CD4-positive, alpha-beta T cell treated with Interleukin-4 for 1 hour (primary cell): ENCODE data around the gene PPP1R14B.

ENCODE experiments used
- DNase-seq, 2 donors: peaks; one replicate each; pipeline ENCODE4 v3.0.0-alpha.2; 2020 to 2022

The PPP1R14B gene

DNA sequence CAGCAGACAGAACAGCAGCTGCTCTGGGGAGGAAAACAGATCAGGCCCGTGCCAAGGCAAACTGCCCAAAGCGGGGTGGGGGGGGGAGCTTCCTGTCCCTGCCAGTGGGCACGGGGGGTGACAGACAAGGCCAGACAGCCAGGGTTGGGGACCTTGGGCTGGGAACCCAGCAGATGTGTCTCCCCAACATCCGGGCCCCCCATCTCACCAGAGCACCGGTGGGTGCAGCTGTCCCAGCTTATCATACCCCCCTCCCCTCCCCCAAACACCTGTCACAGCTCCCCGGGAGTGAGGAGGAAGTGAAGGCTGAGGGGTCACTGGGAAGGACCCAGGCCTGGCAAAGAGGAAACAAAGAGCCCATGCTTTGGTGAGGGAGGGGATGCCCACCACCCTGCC is 1.3 kb downstream of the PPP1R14B start:
- DNase-seq, result peak; percentile 55

DNA sequence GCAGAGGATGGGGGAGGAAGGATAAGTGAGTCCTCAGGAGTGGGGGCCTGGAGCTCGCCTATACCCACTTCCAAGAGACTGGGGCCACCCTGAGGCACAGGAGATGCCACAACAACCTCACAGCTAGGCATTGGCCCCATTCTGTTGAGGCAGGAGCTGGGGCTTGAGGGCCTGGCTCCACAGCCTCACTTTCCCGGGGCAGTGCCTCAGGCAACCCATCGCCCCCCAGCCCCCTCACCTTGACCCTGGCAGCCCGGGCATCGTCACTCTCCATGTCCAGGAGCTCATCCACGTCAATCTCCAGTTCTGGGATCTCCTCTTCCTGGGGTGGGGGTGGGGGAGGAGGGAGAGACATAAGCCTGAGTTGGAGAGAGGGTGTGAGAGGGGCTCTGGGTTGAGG is 1.8 kb downstream of the PPP1R14B start:
- no peak for DNase-seq

DNA sequence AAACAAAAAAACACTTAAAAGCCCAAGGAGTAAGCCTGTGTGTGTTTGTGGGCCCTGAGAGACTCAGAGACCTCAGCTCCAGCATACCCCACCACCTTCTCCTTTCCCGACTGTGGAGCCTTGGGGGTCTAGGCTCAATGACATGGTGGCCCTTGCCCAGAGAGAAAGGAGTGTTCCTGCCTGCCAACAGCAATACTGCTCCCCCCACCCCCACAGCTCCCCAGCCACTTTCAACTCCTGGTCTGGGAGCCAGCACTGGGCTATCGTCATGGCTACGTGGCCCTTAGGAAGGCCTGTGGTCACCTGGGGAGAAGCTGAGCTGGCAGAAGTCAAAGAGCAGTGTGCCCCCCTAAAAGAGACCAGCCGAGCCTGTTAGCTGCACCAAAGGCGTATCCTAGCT is 2.6 kb downstream of the PPP1R14B start:
- no peak for DNase-seq

DNA sequence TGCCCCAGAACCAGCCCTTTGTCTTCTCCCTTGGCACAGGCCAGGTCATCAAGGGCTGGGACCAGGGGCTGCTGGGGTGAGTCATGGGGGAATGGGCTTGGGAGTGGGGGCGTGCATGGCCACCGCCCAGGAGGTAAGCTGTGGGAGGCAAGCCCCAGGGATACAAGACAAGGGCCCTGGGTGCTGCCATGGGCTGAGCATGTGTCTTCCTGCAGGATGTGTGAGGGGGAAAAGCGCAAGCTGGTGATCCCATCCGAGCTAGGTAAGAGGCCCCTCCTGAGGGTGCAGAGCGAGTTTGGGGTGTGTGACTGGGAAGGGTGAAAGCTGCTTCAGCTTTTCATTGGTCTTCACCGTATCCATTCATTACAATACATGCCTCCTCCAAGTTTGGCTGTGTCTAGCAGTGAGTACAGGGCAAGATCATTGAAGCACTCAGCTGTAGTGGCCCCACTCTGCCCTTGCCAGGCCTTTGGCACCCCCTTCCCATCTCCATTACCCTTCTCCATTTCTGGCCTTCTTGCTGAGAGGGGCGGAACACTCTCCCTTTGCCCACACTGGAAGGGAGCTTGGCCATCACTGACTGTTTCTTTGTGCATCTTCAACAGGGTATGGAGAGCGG is 3.4 kb downstream of the PPP1R14B start:
- no peak for DNase-seq

DNA sequence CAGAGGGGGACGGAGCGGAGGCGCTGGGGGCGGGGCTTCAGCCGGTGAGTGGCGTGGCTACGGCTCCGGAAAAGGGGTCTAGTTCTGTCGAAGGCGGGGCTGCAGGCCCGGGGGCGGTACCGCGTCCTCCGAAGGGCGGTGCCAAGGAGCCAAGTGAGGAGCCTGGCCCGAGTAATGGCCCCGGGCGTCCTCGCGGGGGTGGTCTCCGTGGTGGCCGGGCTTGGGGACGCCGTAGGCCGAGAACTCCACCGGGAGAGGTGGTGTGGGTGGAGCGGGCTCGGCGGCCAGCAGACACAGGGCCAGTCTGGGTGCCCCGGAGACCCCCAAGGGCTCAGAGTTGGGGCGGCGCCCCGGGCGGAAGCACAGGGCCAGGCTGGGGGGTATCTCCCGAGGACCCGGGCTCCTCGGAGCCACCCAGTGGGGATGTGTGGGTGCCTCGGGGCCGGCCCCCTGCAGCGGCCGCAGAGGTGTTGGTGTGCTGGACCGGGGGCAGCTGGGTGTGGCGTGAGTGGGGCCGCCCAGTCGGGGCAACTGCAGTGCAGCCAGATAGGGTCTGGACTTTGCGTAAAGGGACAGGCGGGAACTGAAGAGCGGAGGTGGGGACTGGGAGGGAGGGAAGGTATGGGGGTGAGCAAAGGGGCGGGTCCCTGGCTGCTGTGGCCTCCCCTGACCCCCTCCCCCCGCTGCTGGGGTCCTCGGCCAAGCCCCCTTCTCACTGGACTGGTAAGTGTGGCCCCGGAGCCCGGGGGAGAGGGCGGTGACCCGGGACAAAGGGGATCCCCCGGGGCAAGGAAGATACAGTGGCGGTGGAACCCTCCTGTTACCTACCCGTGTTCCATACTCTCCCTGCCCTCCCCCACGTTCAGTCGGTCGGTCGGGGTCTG is 5.0 kb downstream of the PPP1R14B start:
- DNase-seq, result peak; percentile 19 to 100

DNA sequence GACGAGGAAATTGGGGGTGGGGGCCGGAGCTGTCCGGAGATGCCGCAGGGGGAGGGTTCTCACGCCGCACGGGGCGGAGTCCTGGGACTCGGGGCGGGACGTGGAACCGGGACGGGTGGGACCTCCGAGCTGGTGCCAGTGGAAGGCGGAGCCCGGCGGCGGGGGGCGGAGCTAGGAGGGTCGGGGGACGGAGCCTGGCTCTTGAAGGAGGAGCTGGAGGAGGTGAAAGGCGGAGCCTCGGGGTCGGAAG is 5.6 kb downstream of the PPP1R14B start:
- DNase-seq, result peak in 1 of 2 donors; percentile 100

DNA sequence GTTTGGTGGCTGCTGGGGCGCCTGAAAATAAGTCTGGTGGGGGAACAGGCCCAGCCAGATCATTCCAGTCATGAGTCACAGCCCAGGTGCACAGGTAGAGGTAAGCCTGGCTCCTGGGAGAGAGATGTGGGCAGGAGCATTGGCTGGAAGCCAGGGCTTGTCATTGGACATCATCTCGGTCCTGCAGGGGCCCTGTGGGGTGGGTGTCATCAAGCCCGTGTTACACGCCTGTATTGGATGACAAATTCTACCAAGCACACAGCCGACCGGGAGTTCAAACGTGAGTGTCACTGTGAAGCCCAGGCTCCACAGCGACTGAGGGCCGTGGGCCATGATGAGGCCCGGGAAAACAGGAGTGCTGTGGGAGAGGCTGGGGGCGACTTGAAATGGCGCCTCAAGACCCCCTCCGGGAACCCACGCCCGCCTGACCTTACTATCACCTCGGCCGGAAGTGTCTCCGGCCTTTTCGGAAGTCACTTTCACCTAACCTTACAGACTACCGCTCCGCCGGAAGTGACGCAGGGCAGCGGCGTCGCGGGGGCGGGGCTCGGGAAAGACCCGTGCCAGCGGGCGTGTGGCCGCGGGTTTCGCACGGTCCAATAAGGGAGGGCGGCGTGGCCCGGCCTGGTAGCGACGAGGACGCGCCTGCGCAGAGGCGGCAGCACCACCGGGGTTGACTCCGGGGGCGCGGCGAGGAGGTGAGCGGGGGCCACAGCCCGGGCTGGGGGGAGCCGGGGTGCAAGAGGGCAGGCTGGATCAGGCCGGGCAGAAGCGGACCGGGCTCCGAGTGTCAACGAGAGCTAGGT is 6.1 kb downstream of the PPP1R14B start, which contains the start of gene FKBP2:
Gene FKBP2, plus strand, starts transcription at position 661 of the 806 bp plus-strand sequence. CDS start 1,293 bp downstream, outside the sequence.
- peak; percentile 98 to 99 for DNase-seq

DNA sequence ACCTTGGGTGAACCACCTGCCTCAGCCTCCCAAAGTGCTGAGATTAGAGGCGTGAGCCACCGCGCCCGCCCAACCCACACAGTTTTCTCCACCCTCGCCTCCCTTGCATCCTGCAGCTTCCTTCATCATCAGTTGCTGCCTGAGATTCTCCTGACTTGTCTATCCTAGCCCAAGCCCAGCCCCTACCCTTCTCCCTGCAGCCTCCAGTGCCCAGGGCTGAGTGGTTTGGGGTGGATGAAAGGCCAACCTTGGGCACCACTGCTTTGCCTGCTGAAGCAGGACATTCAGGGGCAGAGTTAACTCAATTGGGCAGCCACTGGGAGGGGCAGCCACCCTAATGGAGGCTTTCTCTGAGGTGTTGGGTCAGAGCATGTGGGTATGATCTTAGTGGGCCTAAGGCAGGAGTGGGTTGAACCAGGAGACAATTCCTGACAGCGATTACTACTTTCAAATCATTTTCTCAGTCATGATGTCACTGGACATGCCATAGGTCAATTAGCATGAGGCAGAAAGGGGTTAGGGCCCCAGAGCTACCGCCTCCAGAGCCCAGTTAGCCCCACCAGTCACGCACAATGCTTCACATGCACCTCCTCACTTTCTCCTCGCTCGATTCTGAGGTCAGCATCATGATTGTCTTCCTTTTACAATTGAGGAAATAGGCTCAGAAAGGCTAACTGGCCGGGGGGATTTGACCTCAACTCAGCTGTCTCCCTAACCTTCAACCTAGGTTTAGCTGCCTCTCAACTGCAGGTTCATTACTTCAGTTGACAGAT is 6.9 kb downstream of the PPP1R14B start:
- DNase-seq, result peak in 1 of 2 donors; percentile 82

DNA sequence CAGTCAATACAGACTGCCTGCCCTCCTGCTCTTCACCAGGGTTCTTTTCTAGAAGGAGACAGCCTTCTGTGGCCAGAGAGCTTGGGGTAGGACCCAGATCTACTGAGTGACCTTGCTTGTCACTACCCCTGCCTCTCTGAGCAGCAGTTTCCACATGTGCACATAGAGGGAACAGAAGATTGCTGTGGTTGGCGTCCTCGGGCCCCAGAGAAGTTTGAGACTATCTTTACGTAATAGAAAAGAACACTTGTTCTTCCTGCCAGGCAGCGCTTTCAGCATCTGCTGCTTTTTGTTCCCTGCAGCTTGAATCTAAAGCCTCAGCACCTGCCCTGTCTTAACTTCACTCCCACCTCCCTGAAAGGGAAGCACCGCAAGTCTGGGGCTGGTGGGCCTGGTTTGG is 7.7 kb downstream of the PPP1R14B start:
- DNase-seq, result no peak

DNA sequence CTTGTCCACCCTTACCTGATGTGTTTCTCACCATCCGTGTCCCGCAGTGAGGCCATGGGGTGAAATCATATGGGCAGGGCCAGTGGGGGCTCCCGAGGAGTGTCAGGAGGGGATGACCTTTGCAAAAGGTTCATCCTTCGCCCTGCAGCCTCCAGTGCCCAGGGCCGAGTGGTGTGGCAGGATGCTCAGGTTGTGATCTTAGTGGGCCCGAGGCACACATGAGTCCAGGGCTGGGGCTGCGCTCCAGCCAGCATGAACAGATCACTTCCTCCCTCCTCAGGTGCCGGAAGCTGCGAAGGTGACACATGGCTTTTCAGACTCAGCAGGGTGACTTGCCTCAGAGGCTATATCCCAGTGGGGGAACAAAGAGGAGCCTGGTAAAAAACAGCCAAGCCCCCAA is 8.7 kb downstream of the PPP1R14B start:
- DNase-seq, result no peak

DNA sequence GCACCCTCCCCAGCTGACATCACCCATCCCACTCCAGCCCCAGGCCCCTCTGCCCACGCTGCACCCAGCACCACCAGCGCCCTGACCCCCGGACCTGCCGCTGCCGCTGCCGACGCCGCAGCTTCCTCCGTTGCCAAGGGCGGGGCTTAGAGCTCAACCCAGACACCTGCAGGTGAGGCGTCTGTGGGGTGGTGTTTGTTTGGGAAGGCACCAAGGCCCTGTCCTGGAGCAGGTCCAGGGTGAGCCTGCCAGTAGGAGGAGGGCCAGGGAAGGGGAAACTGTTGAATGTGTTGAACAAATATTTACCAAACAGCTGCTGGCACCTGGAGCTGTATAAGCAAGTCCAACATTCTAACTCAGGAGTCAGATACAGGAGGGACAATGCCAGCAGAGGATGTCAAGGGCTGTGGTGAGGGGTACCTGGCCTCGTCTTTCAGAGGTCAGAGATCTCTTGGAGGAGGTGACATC is 9.2 kb downstream of the PPP1R14B start:
- DNase-seq, result no peak

DNA sequence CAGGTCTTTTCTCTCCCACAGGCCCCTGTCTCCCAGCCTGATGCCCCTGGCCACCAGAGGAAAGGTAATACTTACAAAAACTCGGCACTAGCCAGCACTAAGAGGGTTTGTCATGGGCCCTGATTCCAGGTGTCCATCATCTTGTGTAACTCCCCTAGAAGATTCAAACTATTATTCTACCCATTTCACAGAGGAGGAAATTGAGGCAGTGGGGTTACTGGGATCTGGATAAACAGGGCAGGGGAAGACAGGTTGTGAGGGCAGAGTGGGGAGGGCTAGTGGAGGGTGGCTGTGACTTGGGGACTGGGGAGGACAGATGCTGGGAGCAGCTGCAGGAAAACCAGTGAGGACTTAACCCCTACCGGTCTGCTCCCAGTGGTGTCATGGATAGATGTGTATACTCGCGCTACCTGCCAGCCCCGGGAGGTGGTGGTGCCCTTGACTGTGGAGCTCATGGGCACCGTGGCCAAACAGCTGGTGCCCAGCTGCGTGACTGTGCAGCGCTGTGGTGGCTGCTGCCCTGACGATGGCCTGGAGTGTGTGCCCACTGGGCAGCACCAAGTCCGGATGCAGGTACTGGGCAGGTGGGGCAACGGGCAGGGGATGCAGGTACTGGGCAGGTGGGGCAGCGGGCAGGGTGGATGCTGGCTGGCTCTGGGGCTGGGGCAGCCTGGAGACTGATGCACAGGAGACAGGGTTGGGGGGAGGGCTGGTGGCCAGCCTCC is 11.1 kb downstream of the PPP1R14B start:
- DNase-seq, result no peak

DNA sequence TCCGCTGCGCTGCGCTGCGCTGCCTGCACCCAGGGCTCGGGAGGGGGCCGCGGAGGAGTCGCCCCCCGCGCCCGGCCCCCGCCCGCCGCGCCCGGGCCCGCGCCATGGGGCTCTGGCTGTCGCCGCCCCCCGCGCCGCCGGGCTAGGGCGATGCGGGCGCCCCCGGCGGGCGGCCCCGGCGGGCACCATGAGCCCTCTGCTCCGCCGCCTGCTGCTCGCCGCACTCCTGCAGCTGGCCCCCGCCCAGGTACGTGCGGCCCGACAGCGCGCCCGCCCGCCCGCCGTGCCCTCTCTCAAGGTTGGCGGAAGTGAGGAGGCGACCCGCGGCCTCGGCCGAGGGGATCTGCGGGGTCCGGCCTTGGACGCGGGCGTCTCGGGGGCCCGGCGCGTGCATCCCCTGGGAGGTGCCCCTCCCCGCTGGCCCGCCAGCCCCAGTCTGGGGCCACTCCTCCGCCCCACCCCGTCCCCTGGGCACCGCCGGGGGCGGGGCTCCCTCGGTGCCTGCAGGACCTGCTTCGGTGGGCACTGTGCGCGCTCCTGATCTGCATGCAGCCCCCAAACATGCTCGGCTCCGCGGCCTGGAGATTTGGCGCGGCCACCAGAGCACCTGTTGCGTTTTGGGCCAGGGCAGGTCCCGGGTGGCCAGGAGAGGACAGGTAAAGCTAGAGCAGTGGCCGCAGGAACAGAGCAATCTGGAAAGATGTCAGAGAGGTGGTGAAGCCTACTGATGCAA is 11.9 kb downstream of the PPP1R14B start:
- DNase-seq, result peak; percentile 37 to 51

DNA sequence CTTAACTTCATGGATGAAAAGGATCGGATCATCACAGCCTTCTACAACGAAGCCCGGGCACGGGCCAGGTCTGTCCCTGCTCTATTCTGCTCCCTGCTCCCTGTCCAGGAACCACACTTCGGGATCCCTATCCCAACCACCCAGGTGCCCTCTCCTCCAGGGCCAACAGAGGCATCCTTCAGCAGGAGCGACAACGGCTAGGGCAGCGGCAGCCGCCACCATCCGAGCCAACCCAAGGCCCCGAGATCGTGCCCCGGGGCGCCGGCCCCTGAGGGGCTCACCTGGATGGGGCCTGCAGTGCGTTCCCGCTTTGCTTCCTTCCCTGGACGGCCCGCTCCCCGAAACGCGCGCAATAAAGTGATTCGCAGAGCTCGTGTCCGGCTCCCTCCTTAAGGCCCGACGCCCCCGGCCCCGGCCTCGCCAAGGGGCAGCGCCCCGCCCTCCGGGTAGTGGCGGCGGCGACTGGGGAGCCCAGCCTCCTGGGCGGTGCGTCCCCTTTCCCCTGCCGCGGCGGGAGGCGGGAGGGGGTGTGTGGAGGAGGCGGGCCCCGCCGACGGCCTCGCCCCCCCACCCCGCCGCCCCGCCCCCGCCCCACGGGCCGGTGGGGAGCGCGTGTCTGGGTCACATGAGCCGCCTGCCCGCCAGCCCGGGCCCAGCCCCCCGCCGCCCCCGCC is 12.7 kb downstream of the PPP1R14B start, which contains the start of gene VEGFB:
Gene VEGFB, plus strand, starts transcription at position 672 of the 674 bp plus-strand sequence. CDS start 250 bp downstream, outside the sequence.
- peak; percentile 71 to 82 for DNase-seq

DNA sequence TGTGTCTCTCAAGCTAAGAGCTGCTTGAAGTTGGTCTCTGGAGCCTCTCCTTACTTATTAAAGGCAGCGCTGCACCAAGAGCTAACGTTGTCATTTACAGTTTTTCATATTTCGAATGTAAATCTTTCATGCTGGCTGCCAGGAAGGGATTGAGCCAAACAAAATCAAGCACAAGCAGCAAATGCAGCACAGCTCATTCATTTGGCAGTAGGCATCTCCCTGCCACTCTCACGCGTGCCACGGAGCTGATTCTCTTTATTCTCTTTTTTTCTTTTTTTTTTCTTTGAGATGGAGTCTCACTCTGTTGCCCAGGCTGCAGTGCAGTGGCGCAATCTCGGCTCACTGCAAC is 13.8 kb downstream of the PPP1R14B start:
- DNase-seq, result no peak

DNA sequence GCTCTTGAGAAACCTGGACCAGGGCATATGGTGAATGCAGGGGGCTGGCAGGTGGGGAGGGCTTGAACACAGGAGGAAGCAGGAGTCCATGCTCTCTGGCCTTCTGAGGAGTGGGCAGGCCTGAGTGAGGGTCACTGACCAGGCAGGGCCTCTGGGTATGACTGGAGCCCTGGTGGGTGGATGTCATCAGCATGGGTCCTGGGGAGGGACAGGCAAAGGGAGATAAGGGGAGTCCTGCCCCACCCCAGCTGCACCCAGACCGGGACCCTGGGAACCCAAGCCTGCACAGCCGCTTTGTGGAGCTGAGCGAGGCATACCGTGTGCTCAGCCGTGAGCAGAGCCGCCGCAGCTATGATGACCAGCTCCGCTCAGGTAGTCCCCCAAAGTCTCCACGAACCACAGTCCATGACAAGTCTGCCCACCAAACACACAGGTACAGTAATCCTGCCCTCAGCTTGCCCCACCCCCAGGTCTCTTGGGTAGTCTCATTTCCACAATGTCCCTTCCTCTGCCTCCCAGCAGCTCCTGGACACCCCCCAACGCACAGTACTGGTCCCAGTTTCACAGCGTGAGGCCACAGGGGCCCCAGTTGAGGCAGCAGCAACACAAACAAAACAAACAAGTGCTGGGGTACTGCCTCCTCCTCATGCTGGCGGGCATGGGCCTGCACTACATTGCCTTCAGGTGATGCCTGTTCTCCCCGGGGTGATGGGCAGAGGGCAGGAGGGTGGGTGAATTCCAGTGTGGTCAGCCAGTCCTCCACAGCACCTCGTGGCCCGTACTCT is 14.4 kb downstream of the PPP1R14B start:
- no peak for DNase-seq

DNA sequence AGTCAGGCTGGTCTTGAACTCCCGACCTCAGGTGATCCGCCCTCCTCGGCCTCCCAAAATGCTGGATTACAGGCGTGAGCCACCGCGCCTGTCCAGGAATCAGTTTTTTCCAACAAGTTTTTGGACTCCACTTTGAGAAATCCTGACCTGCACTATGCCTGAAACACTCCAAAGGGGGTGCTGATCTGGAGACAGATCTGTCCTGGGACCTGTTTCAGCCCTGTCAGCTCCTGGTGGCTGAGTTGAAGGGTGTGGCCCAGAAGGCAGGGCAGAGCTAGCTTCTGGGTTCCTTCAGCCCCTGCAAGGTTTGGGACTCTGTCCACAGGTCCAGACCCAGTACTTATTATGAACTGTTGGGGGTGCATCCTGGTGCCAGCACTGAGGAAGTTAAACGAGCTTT is 15.2 kb downstream of the PPP1R14B start:
- no peak for DNase-seq

DNA sequence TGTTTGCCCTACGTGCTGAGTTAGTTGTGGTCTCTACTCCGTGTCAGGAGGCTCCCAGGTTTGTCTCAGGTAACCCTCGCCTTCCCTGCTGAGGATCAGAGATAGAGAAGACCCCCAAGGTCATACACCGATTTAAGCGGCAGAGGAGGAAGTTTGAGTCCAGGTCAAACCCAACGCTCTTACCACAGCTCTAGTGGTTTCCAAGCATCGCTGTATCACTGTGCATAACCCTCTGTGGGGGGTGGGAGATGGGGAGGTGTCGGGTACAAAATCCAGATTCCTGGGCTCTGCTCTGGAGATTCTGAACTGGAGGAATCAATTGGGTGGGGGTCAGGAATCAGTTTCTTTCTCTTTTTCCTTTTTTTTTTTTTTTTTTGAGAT is 15.8 kb downstream of the PPP1R14B start:
- DNase-seq, result no peak

DNA sequence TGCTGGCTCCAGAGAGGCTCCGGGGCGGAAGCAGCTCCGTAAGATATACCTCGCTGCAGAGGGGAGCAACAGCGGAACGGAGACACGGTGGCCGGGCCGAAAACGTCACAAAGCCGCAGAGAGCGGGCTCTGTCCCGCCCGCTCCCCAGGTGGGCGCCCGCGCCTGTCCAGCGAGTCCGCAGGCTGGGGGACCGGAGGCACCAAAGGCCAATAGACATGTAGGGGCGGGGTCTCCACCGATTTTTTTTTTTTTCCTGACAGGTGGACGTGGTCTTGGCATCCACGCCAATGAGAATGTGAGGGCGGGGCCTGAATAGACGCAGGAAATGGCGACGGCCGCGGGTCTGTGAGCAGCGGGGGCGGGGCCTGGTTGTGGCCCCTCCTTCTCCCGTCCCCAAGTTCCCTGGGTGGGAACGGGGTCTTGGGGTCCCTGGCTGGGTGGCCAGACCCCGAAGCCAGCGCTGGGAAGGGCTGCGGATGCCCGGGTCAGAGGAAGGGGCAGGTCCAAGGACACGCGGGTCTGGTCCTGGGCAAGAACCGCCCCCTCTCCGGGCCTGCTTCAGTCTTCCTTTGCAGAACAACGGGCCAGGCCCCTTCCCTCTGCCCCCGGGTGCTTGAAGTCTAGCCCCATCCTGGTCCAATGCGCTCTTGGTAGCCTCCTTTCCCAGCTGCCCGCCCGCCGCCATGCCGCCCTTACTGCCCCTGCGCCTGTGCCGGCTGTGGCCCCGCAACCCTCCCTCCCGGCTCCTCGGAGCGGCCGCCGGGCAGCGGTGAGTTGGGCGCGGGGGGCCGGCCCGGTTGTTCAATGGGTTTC is 16.4 kb downstream of the PPP1R14B start, which contains the start of gene DNAJC4:
Gene DNAJC4, plus strand, starts transcription at position 378 of the 814 bp plus-strand sequence. Its CDS starts 307 bp downstream, at position 685.
- peak; percentile 91 for DNase-seq
